Hippocampal formation (tissue), 2 donors: ENCODE data around the gene ROBO2.

Experiments
- DNase-seq, 2 donors: peaks; one replicate each; lab custom pipeline; 2025; lab: John Stamatoyannopoulos, UW

Gene ROBO2

DNA sequence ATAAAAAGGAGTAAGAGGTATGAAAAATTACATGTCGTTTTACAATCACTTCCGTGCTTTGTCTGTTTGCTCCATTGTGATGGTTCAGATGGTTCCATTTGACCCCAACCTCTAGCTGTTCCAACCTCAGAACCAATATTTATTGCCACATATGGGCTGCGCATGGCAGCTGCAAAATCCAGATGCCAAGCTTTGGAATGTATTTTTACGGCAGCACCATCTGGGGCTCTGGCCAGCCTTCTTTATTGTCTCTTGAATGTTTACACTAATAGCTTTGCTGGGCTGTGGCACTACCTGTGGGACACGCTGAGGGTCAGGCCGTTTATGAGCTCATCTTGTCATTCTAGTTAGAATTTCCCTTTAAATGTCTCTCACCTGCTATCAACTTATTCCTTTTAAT, 219.8 kb downstream of the ROBO2 start:
- DNase-seq = no peak

DNA sequence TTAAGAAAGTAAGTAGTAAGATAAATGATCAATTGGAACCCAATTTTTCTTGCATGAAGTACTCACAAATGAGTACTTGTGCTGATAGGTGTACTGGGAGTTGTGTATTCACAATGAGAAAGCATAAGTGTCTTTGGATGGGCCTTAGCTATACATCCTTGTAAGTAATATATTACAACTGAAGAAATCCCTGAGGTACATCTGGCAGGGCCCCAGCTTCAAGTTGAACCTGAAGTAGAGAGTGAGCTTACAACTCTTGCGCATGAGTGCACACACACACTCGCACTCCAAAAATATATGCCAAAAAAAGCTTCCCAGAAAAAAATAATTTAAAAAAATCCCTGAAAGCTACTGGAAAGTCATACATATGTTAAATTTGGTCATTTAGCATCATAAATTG, 222.5 kb downstream of the ROBO2 start:
- no peak for DNase-seq

DNA sequence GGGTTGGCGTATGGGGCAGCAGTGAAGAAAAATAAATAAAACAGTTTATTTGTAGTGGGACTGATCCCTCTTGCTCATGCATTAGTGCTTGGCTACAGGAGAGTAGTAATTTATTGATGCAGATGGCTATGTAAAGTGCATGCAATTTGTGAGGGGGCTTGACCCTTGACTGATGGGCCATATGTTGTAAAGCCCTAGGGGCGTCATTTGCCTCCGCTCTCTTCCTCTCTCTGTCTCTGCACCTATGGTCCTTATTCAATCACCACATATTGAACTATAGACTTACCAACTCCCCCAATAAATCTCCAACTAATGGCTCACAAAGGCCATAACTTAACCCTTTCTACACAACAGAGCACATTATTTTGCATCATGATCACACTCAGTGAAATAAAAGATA, 227.7 kb downstream of the ROBO2 start:
- DNase-seq = no peak

DNA sequence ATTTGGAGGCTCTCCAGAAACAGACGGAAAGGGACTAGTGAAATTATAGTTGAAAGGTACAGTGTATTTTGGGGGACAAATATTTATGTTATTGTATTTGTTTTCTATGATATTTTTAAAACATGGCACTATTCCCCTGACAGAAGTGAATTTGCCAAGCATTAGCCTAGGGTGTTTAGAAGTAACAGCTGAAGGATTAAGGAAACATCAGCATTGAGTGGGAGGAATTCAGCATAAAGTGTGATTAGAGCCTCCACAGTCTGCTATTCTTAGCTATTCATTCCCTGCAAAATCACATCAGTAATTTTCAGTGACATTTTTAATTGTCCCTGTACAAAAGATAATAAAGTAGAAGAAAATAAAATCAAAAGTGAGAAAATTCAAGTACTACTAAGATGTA, 231.4 kb downstream of the ROBO2 start:
- peak in 1 of 2 donors; percentile 6 for DNase-seq

DNA sequence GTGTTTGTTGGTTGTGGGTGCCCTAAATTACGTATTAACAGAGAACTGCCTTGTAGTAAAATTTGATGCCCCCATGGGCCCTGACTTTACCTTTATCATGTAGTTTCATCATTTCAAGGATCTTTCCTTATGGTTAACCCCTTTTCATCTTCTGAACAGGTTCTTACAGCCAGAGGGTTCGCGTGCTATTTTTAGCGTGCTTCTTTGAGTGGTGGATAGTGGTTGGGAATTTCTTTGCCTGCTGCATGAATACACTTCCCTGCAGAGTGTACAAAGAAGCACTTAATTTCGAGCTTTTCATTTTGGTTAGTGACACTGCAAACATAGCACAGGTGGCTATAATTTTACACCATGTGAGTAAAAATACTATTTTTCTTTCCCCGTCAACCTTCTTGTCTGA, 231.8 kb downstream of the ROBO2 start:
- no peak for DNase-seq

DNA sequence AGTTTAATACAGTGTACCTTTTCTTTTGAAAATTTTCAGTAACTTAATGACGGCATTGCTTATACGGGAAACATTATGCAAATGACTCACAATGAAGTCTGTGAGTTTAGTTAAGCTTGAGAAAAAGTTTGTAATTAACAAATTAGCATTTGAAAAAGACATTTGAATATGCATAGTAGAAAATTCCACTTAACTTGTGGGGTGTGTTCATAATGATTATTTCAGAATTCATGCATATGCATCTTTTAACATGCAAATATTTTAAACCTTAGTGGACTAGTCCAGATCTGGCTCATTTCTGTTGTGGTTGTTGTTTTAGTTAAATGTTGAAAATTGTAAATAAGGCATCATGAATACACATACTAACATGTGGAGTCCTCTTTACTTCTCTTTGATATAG, 239.4 kb downstream of the ROBO2 start:
- no peak for DNase-seq

DNA sequence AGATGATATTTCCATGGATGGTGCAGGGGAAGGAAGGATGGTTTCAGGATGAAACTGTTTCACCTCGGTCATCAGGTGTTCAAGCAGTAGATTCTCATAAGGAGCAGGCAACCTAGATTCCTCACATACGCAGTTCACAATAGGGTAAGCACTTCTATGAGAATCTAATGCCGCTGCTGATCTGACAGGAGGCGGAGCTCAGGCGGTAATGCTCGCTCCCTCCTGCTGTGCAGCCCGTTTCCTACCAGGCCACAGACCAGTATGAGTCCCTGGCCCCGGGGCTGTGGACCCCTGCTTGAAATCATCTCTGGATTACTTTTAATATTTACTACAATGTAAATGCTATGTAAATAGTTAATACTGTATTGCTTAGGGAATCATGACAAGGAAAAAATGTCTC, 241.8 kb downstream of the ROBO2 start:
- no peak for DNase-seq

DNA sequence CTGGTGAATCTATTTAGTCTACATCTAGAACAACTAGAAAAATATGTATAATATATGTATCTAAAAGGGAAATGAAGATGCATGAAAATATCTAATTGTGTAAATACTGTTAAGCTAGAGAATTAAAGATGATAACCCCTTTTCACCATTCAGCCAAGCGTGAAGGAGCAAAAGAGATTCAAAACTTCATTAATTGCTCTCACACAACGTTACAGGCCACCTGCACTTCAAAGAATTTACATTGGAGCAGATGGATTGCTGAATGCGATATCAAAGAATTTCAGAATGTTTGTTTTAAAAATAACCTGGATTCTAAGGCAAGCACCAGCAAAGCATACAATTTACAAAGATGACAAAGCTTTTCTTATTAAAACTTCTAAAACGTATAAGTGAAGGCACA, 243.2 kb downstream of the ROBO2 start:
- no peak for DNase-seq

DNA sequence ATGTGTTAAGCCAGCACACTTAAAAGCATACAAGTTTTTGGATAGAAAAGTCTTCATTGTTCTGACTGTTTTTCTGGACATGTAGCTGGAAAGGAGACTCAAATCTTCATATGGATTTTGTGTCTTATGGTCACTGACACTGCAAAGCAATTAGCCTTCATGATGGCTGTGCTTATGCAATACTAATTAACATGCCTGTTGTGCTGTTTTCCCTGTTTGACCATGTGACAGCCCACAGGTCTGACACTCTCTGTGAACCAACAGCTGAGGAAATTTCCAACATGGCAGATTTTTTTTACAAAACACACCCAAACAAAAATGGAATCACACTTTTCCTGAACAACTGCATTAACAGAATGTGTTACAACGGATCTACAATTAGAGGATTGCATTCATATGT, 248.4 kb downstream of the ROBO2 start:
- no peak for DNase-seq

DNA sequence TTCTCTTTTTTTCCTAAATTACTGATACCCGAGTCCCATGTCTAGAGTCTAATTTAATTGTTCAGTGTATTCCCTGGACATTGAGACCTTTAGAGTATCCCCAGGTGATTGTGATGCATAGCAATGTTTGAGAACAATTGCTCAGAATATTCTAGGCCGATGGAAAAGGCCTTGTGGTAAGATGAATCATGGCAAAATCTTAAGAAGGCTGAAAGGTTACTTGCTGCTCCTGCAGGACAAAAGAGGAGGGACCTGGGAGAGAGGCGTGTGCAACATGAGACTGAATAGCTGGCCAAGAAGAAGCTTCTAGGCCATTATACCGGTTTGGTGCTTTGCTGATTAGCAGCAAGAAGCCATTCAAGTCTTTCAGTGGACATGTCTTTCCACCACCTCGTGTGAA, 256.6 kb downstream of the ROBO2 start:
- DNase-seq = no peak

DNA sequence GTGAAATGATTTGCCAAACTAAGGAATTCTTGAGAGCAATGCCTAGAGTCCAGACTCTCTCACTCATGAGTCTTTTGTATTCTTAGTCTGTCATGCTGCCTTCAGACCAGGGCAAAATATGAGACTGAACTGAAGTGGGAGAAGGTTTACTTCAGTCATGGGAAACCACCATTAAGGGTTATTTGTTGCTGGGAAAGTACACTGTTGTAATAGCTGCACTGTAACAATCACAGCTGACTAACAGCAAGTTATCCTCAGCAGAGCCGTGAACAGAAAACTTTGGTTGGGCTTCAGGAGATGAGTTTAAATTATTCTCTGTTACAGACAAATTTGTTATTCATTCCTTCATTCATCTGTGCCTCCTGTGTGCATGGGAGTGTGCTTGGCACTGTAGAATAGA, 258.5 kb downstream of the ROBO2 start:
- DNase-seq = no peak

DNA sequence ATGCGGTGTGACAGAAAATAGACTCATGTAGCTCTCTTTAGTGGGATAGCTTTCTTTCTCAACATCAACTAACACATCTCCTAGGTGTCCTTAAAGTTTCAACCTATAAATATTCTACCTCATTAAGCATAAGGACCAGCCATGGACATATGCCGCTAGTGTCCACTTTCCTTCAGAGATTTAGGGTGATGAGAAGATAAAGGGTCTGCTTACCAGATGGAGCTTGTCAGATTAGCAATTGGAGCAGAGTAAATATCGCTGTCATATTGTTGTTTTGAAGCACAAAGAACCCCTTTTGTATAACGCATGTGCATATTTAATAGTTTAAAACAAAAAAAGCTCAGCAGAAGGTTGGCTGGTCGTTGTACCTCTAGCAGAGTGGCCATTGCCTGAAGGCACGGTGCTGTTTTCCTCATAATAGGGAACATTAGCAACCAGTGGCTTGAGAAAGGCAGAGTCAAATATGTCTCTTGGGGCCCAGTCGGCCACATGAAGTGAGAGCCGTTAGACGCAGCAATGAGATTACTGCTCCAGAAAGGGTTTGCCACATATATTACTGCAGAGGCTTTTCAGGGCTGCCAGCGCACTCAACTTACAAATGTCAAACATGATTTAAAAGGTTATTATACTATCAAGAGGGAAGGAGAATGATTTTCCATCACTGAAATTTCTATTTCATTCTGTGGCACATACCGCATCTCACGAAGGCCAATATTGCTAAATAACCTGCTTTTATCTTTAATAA, 264.2 kb downstream of the ROBO2 start:
- DNase-seq = no peak

DNA sequence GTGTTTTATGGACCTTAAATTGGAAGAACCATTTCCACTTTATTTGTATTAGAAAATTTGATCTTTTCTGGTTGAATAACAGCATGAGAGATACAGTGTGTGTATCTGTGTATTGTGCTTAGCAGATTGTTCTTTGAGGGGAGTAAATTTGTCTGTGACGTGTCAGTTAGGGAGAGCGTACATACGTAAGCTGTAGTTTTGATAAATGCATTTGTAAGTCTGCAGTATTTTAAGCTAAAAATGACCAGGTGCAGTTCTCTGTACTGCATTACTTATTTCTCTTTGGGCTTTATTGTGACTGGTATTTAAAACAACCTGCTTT, 264.8 kb downstream of the ROBO2 start:
- no peak for DNase-seq

DNA sequence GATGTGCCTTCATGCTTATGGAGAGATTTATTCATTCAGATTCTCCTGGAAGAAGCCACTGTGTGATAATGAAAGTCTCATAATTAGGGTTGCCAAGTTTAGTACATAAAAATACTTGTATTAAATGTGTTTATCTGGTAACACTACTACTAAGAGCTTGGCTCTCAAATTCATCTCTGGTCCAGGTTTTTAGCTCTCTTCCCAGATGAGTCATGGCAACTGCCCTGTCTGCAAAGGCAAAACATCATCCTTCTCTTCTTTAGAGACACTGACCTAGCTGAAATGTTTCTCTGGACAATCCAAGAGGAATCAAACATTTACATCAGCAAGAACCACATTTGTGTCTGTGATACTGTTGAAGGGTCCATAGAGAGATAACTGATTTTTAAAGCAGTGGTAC, 269.6 kb downstream of the ROBO2 start:
- no peak for DNase-seq

DNA sequence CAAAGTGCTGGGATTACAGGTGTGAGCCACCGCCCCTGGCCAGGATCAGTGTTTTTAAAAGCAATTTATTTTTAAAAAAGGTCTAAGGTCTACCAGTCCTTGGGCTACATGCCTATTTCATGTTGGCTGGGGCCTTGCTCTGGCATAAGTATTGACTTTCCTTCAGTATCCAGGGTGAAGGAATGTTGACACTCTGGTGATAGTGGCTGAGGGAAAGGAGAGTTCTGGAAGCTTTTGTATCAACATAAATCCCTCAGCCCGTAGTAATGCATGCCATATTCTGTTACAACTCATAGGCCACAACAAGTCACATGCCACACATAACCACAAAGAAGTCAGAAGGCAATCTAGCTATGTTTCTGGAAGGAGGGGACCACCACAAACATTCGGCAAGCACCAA, 273.9 kb downstream of the ROBO2 start:
- DNase-seq = no peak

DNA sequence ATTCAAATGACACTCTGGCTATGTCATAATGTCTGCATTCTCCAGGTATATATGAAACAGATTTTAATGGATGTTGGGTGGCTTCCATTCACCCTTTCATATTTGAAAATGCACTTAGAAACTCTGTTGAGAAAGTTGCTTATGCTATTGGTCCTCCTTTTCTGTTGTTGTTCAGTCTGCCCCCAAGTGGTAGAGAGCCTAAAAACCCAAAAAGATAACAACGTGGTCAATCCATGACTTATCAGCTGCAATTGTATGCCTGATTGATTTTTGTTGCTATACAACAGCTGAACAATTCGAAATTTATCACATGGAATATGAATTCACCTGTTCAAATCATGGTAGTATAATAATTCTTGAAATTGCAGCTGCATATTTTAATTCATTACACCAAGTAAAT, 279.8 kb downstream of the ROBO2 start:
- DNase-seq = no peak

DNA sequence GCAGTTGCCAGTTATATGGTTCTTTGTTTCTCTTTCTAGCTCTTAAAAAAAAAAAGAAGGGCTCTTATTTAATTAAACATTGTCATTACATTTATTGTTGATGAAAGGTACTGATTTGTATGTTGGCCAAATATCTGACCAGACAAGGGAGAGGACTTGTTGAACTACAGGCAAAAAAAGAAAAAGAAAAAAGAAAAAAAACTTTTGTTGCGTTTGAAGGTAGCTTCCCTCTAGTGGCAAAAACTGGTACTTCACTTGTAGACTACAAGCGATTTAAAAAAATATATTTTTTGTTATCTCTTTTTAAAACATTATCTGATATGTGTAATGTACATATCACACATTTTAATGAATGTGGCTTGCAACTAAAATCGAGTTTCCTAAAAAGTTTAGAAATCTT, 280.6 kb downstream of the ROBO2 start:
- peak in 1 of 2 donors; percentile 9 for DNase-seq

DNA sequence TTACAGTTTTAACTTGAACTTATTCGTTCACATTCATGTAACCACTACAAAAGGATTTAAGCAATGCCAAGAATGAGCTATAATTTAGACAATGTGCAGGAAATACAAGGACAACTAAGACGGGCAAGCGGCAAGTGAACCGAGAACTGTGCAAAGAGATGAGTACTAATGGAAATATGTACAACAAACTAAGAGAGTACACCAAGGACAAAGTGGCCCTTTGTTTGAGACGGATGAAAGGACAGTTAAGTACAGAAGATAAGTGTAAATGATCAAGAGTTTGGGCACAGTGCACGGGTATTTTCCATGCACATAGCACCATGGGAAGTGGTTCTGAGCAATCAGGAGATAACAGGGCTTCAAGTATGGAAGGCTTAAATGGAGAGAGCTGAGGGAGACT, 281.7 kb downstream of the ROBO2 start:
- DNase-seq = no peak

DNA sequence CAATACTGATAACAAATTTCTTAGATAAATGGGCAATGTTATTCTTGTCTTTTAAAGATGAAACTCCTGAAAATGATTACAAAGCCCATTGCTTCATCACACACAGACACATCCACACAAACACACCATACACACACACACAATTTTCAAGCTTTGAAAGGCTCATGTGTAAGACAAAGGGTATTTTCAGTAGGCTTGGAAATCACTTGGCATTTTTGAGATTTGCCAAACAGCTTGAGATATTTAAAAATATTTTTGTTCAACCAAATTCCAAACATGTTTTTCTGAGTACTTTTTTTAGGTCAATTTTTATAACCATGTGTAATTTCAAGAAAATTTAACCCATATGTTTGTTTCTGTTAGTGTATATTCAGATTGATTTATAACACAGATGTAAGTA, 283.7 kb downstream of the ROBO2 start:
- no peak for DNase-seq

DNA sequence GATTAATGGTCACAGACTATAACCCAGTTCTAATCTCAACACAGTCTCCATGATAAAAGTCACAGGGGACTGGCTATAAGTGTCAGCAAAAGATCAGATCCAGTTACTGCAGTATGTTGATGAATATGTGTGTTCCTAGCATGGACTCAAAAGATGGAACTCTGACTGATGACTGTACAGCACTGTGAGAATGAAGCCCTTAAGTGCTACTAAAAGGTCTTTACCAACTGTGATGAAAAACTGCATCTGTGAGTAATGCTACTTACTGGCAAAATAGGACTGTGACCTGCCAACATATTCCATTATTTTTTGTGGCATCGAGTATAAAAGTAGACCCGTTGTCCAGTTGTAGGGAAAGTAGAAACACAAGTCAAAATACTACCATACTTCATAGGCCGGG, 284.2 kb downstream of the ROBO2 start:
- no peak for DNase-seq

DNA sequence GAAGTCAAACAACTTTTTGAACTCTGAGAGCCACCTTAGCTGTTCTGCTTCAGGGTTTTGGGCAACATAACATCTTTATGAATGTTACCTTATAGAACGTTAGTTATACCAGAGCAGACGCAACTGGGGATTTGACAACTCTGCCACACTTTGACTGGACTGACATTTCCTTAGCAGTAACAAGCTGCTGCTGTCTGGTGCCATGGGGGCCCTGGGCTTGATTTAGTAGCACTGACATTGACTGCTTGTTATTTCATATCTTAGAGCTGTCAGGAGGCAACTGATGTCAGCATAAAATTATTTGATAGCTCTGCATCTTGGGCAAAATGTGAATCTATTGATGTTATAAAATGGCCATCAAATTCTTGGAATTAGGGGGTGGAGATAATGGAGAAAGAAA, 285.4 kb downstream of the ROBO2 start:
- DNase-seq = no peak

DNA sequence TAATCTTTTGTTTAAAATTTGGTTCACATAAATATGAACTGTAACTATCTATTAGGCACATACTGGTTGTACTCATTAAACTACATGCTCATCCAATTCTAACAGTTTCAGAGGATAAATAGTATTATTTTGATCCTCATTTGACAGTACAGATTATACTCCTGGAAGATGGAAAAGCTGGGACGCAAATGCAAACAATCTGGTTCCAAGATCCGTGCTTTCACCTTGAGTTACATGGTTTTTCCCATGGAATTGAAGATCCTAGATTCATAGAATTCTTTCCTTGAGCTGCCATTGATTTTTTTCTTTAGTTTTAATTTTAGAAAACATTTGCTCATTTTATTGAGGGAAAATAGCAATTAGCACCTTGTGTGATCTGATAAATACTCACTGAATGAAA, 285.8 kb downstream of the ROBO2 start:
- no peak for DNase-seq

DNA sequence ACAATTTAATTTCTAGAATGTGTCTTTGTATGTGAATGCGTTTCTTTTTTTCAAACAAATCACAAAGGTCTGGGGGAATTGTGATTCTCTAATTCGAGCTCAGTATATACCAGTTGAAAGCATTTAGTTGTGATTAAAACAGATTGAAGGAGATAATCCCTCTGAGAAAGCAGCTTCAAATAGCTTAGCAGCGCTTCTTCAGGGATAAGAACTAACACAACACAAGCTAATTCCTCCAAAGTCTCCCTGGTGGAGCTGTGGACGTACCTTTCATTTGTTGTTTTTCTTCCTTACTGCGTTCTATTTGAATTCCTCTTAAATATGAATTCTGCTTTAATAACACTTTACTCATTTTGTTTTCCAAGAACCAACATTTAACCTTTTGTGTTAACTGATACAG, 286.7 kb downstream of the ROBO2 start:
- no peak for DNase-seq

DNA sequence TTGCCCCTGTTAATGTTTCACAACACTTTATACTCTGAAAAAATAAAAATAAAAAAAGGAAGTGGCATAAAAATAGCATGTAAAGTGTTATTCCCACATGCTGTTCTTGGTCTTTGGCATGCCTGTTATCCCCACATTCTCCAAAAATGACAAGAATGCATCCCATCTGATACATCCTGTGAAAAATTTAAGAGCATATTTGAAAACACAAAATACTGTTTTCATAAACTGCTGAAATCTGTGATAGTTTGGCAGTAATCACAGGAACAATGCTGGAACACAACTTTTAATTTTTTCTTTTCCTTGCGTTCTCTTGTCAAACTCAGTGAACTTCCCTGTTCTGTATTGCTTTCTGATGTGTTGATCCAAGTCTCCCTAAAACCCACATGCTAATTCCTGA, 288.8 kb downstream of the ROBO2 start:
- DNase-seq = no peak

DNA sequence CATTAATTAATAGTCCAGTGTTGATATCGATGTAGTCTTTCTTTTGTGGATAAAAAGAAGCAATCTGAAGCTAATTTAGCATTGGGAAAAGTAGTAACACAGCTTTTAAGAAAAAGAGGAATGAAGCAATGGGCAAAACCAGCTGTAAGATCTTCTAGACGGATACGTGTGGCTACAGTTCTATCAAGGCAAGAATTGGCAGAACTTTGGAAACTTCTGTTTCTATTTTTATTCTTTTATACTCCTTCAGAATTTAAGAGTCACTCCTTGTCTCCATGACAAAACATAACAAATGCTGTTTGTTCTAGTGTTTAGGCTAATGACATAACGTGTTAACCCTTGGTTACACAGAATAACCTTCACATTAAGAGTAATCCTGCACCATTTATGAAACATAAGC, 289.2 kb downstream of the ROBO2 start:
- no peak for DNase-seq
